ENCODE results near the gene LRRTM4. TPM values are rescaled to one million over a fixed set of nuclear protein-coding genes. Genes with fewer than 3 reads are reported as not detected.

LRRTM4 gene
- total RNA-seq, 1 donor from 2014 or later = 0.98 TPM

- H3K9me3 ChIP-seq = no peaks in the 10 kb centered on the region
- no peak overlapping the region for H3K4me3 ChIP-seq
- no peaks in the 10 kb centered on the region for H3K36me3 ChIP-seq
- TF ChIP-seq POLR2AphosphoS5 (IDR thresholded peaks at IDR 0.05; ENCODE audit: insufficient read depth in 1 of 2, low read depth in 1 of 2) = no peak
- no peak for TF ChIP-seq POLR2A (IDR thresholded peaks at IDR 0.05)
- TF ChIP-seq, protein P1, sequence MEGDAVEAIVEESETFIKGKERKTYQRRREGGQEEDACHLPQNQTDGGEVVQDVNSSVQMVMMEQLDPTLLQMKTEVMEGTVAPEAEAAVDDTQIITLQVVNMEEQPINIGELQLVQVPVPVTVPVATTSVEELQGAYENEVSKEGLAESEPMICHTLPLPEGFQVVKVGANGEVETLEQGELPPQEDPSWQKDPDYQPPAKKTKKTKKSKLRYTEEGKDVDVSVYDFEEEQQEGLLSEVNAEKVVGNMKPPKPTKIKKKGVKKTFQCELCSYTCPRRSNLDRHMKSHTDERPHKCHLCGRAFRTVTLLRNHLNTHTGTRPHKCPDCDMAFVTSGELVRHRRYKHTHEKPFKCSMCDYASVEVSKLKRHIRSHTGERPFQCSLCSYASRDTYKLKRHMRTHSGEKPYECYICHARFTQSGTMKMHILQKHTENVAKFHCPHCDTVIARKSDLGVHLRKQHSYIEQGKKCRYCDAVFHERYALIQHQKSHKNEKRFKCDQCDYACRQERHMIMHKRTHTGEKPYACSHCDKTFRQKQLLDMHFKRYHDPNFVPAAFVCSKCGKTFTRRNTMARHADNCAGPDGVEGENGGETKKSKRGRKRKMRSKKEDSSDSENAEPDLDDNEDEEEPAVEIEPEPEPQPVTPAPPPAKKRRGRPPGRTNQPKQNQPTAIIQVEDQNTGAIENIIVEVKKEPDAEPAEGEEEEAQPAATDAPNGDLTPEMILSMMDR (IDR thresholded peaks at IDR 0.05) = no peak
- intact Hi-C loops (cut with DNase I) = no loop called here
- no peak overlapping the region for H3K27ac ChIP-seq
- no peaks in the 10 kb centered on the region for H3K27me3 ChIP-seq
- no peaks in the 10 kb centered on the region for H3K4me1 ChIP-seq
- no peak for DNase-seq (ENCODE audit: extremely low spot score in 2 of 2)
These were observed 365.6 kb downstream of the LRRTM4 start for GRCh38 chr2:77156599-77156998.

- Histone ChIP-seq H3K4me1 (no peaks in the 10 kb centered on the region), H3K27ac (no peak overlapping the region), H3K9me3 (no peaks in the 10 kb centered on the region), H3K4me3 (no peak overlapping the region), H3K27me3 (no peaks in the 10 kb centered on the region), H3K36me3 (no peaks in the 10 kb centered on the region)
- DNase-seq (ENCODE audit: extremely low spot score in 2 of 2) = no peak
- TF ChIP-seq, protein P1 (IDR thresholded peaks at IDR 0.05) = no peak
- no peak for TF ChIP-seq POLR2A (IDR thresholded peaks at IDR 0.05)
- no peak for TF ChIP-seq POLR2AphosphoS5 (IDR thresholded peaks at IDR 0.05; ENCODE audit: insufficient read depth in 1 of 2, low read depth in 1 of 2)
- intact Hi-C loops (cut with DNase I) = no loop called here
These were observed 366.7 kb downstream of the LRRTM4 start for GRCh38 chr2:77155511-77155910.

DNA sequence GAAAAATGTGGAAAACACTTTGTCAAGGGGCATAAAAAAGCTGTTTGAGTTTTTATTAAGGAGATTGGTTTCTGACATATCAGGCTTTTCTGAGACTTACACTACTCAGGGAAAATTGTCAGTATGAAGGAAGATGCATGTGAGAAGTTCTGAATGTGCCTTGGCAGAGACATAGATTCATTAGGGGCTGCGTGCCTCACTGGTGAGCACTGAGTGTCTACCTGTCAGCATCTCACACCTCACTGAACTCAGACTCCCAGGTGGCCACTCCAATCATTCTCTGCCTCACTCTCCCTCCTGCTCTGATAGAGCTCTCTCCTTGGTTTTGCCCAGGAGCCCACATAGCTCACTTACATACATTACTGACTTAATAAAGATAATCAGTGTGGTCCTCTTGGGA is 372.6 kb downstream of the LRRTM4 start:
- H3K27ac ChIP-seq = no peak overlapping the region
- no peaks in the 10 kb centered on the region for H3K9me3 ChIP-seq
- intact Hi-C loops (cut with DNase I) = no loop called here
- H3K4me1 ChIP-seq = no peaks in the 10 kb centered on the region
- no peaks in the 10 kb centered on the region for H3K36me3 ChIP-seq
- no peak for DNase-seq (ENCODE audit: extremely low spot score in 2 of 2)
- H3K4me3 ChIP-seq = no peak overlapping the region
- H3K27me3 ChIP-seq = no peaks in the 10 kb centered on the region
- no peak for TF ChIP-seq POLR2AphosphoS5 (IDR thresholded peaks at IDR 0.05; ENCODE audit: insufficient read depth in 1 of 2, low read depth in 1 of 2)
- TF ChIP-seq POLR2A (IDR thresholded peaks at IDR 0.05) = no peak
- TF ChIP-seq, protein P1 (IDR thresholded peaks at IDR 0.05) = no peak

GRCh38 chr2:77147153-77147552 is 375.0 kb downstream of the LRRTM4 start:
- Histone ChIP-seq H3K27me3 (no peaks in the 10 kb centered on the region), H3K27ac (no peak overlapping the region), H3K4me1 (no peaks in the 10 kb centered on the region), H3K4me3 (no peak overlapping the region), H3K9me3 (no peaks in the 10 kb centered on the region), H3K36me3 (no peaks in the 10 kb centered on the region)
- DNase-seq (ENCODE audit: extremely low spot score in 2 of 2) = no peak
- intact Hi-C loops (cut with DNase I) = no loop called here
- no peak for TF ChIP-seq POLR2A (IDR thresholded peaks at IDR 0.05)
- TF ChIP-seq, protein P1 (IDR thresholded peaks at IDR 0.05) = no peak
- no peak for TF ChIP-seq POLR2AphosphoS5 (IDR thresholded peaks at IDR 0.05; ENCODE audit: insufficient read depth in 1 of 2, low read depth in 1 of 2)

- intact Hi-C loops (cut with DNase I) = no loop called here
- Histone ChIP-seq H3K4me1 (no peaks in the 10 kb centered on the region), H3K4me3 (no peak overlapping the region), H3K27ac (no peak overlapping the region), H3K9me3 (no peaks in the 10 kb centered on the region), H3K36me3 (no peaks in the 10 kb centered on the region), H3K27me3 (no peaks in the 10 kb centered on the region)
- TF ChIP-seq POLR2AphosphoS5 (IDR thresholded peaks at IDR 0.05; ENCODE audit: insufficient read depth in 1 of 2, low read depth in 1 of 2) (no peak), POLR2A (IDR thresholded peaks at IDR 0.05) (no peak)
- TF ChIP-seq, protein P1 (IDR thresholded peaks at IDR 0.05) = no peak
- no peak for DNase-seq (ENCODE audit: extremely low spot score in 2 of 2)
These were observed 377.4 kb downstream of the LRRTM4 start for GRCh38 chr2:77144772-77145171.

Measured in vagina (tissue), 2 donors.